Measurements from ENCODE around the gene MROH9.

MROH9 gene

GRCh38 chr1:170967042-170967910 is 31.9 kb downstream of the MROH9 start:
- DNase-seq (ENCODE audit: low spot score) = peak; percentile 48

DNA sequence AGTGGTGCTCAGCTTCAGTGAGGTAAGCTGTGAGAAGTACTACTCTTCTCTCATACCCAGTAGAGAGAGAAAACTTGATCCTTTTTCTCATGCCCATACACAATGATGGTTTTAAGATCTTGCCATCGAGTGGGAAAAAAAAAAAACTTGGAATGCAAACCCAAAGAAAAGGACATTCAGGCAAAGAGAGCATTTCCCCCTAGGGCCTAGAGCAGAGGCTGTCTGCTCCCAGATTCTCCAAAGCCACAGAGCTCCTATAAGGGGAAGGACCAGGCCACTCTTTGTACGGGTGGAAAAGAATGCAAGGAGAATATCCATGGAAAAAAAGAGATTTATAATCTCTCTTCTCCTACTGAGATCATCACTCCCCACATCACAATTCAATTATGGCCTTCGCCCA is 34.9 kb downstream of the MROH9 start:
- no peak for DNase-seq (ENCODE audit: low spot score)

DNA sequence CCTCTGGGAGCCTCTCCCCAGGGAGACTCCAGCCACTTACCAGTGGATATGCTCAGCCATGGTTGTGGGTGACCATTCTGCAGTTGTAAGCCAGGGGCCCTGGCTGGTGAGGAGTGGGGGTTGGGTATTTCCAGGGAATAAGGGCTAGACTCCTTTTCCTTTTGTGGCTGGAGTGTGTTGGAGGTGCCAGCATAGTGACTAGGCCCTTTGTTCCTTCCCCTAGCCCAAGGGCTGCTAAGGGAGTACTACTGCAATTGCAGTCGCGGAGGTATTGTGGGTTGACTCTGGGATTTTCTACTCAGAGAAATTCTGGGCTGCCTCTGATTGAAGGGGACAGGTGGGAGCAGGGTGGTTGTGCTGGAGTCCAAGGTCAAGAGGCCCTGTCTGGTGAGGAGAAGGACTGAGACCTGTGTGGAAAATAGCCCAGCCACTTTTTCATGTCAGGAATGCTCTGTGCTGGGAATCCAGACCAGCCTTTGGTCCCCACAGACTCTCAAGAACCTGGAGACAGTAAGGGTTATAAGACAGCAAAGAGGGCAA is 43.1 kb downstream of the MROH9 start:
- DNase-seq (ENCODE audit: low spot score) = no peak

- DNase-seq (ENCODE audit: low spot score) = no peak
Observed at GRCh38 chr1:170985406-170985805, 50.1 kb downstream of the MROH9 start.

DNA sequence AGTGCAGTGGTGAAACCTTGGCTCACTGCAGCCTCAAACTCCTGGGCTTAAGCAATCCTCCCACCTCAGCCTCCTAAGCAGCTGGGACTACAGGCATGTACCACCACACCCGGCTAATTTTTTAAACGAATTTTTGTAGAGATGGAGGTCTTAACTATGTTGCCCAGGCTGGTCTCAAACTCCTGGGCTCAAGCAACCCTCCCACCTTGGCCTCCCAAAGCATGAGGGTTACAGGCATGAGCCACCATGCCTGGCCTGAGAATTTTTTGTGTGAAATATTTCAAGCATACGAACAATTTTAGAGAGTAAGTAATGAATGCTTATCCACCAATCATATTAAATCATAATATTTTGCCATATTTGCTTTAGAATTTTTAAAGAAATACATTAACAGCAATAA is 51.6 kb downstream of the MROH9 start:
- no peak for DNase-seq (ENCODE audit: low spot score)

GRCh38 chr1:170987424-170987823 is 52.1 kb downstream of the MROH9 start:
- DNase-seq (ENCODE audit: low spot score) = no peak

DNA sequence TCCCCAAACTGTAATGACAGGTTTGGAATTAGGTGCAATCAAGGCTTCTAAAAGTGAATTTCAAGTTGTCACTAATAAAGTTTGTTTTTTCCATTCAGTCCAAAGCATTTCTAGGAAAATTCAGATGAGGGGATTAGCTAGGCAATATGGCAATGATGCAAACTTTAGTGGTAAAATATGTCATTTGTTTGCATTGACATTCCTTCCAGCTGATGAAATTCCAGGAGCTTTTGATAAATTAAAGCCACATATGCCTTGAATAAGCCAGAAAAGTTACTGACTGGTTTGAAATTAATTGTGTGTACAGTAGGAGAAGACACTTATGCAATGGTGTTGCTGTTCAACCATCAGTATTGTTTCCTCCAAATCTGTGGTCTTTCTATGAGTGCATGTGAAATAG is 57.8 kb downstream of the MROH9 start:
- no peak for DNase-seq (ENCODE audit: low spot score)

DNA sequence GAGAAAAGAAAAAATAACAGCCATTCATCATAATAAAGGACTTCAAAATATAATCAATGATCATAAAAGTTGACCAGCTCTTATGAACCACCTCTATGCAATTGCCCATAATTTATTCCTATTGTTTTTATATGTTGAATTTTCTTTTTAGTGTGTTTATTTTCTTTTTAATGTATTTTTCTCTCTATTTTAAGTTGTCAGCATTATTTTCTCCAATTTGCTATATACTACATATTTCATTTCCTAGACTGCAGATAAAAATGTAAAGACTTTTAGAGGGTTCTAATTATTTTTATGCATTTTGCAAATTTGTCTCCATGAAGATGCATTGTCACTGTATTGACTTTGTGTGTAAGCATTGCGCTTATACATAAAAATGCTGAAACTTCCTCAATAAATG is 58.4 kb downstream of the MROH9 start:
- no peak for DNase-seq (ENCODE audit: low spot score)

DNA sequence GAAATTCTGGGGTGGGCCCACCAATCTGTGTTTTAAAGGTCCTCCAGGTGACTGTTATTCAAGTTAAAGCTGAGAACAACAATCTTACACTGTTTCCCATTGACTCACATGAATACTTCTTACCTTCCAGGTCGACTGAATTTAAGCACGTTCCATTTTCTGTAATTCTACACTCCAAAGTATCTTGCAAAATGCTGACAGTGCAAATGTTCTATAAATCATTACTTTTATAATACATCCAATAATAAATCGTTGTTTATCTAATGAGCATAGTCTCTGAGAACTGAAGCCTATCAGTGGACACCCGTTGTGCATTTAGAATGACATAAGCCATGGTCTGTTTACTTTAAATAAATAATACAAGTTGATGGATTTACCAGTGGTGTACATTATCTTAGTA is 79.5 kb downstream of the MROH9 start:
- no peak for DNase-seq (ENCODE audit: low spot score)

DNA sequence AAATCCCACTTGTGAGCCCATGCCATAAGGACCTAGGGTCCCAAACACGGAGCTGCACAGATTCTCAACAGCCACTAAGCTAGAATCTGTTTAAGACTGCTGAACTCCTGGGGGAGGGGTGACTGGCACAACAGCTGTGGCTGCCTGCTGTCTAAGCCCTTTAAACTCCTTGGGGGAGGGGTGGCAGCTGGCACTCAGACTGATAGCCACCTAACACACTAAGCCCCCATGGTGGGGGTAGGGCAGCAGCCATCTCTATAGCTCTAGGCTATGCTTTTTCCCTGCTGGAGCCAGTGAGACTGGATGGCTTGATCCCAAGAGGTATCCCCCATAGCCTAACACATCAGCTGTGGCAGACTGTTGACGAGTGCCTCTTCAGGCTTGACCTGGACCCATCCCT is 82.1 kb downstream of the MROH9 start:
- DNase-seq (ENCODE audit: low spot score) = no peak

- no peak for DNase-seq (ENCODE audit: low spot score)
Observed at GRCh38 chr1:171019971-171020370, 84.6 kb downstream of the MROH9 start.

DNA sequence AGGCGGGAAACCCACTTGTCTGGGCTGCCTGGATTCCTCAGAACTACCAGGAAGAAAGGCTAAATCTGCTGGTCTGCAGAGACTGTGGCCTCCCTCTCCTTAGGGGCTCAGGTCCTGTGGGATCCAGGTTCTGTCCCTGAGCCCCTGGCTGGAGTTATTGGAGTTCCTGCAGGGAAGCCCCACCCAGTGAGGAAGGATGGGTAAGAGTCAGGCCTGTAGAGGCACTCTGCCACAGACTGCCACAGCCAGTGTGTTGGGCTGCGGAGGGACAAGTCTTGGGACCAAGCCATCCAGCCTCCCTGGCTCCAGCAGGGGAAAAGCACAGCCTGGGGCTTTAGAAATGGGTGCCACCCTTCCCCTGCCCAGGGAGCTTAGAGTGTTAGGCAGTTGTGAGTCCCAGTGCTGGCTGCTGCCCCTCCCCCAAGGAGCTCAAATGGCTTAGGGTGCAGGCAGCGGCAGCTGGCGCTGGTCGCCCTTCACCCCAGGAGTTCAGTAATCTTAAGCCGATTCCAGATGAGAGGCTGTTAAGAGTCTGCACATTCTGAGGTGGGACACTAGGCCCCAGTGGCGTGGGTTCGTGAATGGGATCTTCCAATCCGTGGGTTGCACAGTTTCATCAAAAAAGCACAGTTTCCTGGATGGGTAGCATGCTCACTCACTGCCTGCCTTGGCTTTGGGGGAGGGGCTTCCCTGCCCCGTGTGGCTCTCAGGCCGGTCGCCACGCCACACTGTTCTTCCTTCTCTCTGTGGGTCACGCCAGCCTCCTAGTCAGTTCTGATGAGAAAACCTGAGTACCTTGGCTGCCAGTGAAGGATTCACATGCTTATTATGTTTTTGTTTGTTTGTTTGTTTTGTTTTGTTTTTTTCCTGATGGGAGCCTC is 97.7 kb downstream of the MROH9 start:
- DNase-seq (ENCODE audit: low spot score) = no peak

GRCh38 chr1:171037626-171038025 is 102.3 kb downstream of the MROH9 start:
- no peak for DNase-seq (ENCODE audit: low spot score)

- DNase-seq (ENCODE audit: low spot score) = no peak
Observed at GRCh38 chr1:171038284-171038683, 103.0 kb downstream of the MROH9 start.

DNA sequence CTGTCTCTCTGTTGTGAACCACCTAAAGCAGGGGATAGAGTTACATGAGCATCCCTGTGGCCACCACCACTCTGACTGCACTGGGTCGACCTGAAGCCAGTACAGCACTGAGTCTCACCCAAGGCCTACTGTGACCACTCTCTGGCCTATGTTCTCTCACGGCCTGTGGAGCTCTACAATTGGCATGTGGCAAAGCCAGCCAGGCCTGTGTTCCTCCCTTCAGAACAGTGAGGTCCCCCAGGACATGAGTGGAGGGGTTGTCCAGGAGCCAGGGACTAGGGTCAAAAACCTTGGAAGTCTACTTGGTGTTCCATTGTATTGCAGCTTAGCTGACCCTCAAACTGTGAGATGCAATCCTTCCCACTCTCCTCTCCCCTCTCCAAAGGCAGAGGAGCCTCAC is 112.7 kb downstream of the MROH9 start:
- DNase-seq (ENCODE audit: low spot score) = no peak

- DNase-seq (ENCODE audit: low spot score) = no peak
Observed at GRCh38 chr1:171052977-171053376, 117.6 kb downstream of the MROH9 start.

GRCh38 chr1:171055966-171056643 is 120.8 kb downstream of the MROH9 start:
- no peak for DNase-seq (ENCODE audit: low spot score)

DNA sequence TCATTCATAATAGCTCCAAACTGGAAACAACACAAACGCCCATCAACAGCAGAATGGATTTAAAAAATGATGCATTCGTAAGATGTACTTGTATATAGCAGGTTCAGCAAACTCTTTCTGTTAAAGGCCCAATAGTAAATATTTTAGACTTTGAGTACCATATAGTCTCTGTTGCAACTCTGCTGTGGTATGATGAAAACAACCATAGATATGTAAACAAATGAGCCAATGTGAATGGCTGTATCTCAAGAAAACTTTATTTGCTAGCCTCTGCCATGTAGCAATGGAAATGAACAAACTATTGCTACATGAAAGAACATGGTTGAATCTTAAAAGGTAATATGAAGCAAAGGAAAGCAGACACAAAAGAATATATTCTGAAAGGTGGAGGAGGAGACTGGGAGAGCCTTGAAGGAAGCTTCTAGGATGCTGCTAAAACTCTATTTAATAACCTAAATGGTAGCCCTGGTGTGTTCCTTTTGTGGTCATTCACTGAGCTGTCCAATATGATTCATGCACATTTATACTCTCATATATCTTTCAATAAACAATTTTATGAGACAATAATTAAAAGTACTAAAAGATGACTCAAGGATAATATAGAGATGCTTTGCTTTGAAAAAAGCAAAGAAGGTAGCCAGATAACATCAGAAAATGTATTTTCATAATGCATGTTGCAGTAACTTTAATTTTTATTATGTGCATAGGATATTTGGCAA is 126.2 kb downstream of the MROH9 start:
- DNase-seq (ENCODE audit: low spot score) = no peak

- DNase-seq (ENCODE audit: low spot score) = no peak
Observed at GRCh38 chr1:171062902-171063301, 127.6 kb downstream of the MROH9 start.

- no peak for DNase-seq (ENCODE audit: low spot score)
Observed at GRCh38 chr1:171075041-171075440, 139.7 kb downstream of the MROH9 start.

GRCh38 chr1:171081314-171081753 is 146.0 kb downstream of the MROH9 start:
- DNase-seq (ENCODE audit: low spot score) = peak; percentile 33

Measured in SW480 (cell line).